Myometrial cell (primary cell): ENCODE data around the gene KRTCAP2. TPM values are rescaled to one million over a fixed set of nuclear protein-coding genes. Genes with fewer than 3 reads are reported as not detected.

Source experiments
- total RNA-seq: library from RNA; depleted of rRNA; stranded (reverse); fragments of >200 nt; gene quantifications from 2 replicates; pipeline ENCODE4 v1.2.3, GENCODE V29; 2015

Gene KRTCAP2
- 192 and 276 TPM in 2 replicates for total RNA-seq

DNA sequence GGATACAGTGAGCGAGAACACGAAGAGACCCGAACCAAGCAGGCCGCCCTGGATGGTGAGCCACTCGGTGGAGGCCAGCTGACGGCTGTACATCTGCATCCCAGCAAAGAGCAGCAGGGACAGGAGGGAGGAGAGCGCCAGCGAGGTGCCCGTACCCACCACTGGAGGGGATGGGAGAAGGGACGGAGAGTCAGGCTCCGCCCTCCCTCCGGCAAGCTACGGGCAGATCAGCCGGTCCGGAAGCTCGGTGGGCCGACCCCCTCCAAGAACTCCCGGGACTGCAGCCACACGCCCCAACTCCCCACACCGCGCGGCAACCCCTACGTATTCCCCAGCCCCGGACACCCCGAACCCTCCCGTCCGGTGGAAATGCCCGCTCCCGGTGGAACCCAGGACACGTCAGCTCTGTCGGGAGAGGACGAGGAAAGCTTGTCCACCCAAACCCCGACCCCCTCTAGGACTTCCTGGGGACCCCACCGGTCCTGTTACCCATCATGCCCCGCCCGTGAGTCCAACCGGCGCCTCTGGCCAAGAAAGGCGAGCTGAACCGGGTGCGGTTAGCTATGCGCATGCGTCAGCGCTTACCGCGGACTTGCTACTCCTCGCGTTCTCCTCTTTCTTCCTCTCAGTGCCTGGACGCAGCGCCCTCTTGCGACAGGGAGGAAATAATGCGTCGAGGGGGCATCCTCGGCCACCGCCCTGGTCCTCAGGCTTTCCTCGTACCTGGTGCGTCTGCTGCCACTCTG, at the start of gene KRTCAP2:
TSS of gene KRTCAP2 (minus strand) at position 573 of the 746 bp plus-strand sequence. CDS start at position 493, 80 bp downstream.

DNA sequence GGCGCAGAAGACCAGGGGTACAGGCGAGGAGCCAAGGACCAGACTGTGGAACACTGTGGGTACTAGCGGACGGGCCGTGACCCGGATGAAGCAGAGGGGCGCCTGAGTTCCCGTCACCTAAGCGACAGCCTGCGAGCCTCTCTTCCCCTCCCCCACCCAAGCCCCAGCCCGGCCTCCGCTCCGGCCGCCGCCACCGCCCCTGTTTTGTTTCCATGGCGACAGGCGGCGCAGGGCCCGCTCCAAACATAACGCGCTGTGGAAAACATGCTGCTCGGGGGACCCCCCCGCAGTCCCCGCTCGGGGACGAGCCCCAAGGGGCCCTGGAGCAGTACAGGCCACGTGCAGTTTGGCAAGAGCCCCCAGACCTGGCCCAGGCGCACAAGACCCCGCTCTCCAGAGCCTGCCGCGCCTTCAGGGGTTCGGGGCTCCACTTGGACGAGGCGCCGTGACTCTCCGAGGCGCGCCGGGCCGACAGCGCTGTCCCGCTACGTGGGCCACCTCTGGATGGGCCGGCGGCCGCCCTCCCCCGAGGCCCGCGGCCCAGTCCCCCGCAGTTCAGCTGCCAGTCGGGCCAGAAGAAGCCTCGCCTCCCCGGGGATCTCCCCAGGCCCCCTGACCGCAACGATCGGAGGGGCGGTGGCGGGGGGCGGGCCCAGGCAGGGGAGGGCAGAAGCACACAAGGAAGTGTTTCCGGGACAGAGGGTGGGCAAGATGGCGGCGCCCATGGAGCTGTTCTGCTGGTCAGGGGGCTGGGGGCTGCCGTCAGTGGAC, 35.6 kb upstream of the KRTCAP2 start, which contains the start of gene MTX1:
TSS of gene MTX1 (plus strand) at position 155 of the 771 bp plus-strand sequence. CDS start at position 265, 110 bp downstream.

DNA sequence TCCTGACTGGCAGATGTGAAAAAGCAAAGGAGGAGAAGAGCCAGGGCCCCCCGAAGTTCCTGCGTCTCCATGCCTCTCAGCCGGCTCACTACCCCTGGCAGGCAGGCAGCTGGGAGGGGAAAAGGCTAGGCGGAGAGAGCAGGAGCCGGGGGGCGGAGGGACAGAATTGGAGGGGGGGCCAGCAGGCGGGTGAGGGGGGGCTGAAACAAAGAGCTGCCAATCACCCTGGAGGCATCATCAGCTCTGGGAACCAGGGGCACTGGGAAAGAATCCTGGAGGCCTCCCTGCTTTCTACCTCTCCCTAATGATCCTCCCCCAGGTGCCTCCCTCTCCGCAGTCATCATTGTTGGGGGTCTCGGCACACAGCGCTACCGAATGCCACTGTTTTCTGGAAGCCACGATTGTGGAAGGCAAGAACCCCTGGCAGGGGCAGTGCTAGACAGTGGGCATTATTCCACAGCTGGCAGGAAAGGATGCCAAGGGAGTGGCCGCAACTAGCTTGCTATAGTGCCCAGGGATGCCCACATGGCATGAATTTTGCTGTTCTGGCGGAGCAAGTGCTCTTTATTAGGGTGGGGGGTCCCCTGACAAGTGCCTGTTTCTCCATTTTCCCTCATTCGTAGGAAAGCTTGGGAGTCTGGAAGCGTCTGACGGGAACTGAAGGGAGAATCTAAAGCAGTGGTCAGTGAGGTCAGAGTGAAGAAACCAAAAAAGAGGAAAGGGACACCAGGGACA, 34.9 kb upstream of the KRTCAP2 start, which contains the start of gene THBS3:
TSS of gene THBS3 (minus strand) at position 92 of the 735 bp plus-strand sequence. CDS start at position 71, 21 bp downstream.

DNA sequence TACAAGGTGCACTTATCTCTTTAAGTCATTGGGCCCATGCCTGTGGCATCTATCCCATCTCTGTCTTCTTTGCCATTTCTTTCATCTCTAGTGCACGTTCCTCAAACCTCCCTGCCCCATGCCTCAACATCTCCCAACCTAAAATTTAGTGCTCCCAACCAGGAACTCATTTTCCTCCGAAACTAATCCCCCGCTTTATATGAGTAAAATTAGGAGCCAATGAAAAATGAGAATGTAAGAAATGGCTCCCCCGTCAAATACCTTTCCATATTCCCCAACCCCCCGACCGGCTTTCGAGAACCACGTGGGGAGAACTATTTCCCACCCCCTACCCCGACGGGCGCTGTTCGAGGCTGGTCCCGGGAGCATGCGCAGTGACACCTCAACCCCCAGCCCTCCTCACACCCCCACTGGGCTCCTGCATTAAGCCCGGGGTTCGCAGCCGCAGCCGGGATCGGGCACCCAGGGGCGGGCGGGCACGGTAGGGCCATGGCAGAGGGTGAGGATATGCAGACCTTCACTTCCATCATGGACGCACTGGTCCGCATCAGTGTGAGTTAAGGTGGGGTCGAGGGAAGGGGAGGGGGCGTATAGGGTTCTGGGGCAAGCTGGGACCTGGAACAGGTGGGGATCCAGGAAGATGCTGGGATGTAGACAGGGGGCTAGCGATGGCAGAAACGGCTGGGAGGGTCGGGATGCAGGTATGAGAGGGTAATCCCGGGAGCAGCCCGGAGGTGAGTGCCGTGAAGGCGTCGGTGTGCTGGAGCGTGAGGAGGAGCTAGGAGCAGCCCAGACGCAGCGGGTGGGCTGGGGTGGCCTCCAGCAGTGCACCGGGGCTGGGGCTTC, 597 bp upstream of the KRTCAP2 start, which contains the start of gene TRIM46:
TSS of gene TRIM46 (plus strand) at position 372 of the 846 bp plus-strand sequence. CDS start at position 490, 118 bp downstream.

DNA sequence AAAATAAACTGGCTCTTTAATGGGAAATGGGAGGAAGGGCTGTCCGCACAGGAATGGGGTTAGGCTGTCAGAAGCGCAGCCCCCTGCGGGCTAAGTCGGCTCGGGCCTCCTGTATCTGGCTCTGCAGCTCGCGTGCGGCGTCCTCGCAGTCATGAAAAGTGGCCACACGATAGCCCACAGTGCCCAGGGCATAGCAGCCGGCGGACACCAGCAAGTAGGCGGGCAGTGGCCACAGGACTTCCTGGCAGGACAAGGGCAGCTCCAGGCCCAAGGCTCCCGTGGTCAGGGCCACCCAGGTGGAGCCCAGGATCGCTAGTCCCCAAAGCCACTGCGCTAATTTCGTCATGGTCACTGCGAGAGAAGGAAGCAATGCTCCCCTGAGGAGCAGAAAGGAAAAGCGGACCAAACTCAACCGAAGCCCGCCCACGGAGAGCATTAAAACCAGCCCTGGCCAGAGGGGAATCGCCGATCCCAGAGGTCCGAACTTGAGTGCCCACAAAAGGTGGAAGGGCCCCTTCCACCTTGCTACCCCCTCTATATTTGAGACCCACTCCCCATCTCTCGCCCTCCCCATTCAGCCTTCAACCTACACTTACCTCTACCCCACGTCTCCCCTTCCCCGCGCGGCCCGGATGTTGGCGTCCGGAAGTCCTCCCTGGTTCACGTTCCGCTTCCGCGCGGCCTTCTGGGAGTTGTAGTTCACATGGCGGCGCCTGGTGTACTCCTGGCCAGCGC, 33.0 kb downstream of the KRTCAP2 start, which contains the start of gene DPM3:
TSS of gene DPM3 (minus strand) at position 637 of the 735 bp plus-strand sequence. CDS start at position 346, 291 bp downstream.

DNA sequence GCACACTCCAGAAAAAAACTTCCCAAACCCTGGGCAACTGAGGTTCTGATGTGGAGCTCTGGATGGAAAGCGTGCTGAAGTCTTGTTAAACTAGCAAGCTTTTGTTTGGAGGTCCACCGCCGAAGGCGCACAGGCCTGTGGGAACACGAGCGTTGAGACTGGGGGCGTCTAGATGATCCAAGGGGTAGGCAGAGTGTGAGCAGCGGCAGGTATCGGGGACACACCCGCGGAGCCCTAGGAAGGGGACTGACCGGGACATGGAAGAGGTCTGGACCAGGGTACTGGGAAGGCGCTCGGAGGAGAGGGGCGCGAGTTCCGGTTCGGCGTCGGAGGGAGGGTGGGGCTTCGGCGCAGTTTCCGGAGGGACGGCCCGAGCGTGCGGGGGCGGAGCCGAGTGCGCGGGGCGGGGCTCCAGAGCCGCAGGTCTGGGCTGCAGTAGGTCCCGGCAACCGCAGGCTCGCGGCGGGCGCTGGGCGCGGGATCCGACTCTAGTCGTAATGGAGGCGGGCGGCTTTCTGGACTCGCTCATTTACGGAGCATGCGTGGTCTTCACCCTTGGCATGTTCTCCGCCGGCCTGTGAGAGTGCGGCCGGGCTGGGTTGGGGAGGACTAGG, 37.6 kb downstream of the KRTCAP2 start, which contains the start of gene SLC50A1:
TSS of gene SLC50A1 (plus strand) at position 438 of the 614 bp plus-strand sequence. CDS start at position 498, 60 bp downstream.

DNA sequence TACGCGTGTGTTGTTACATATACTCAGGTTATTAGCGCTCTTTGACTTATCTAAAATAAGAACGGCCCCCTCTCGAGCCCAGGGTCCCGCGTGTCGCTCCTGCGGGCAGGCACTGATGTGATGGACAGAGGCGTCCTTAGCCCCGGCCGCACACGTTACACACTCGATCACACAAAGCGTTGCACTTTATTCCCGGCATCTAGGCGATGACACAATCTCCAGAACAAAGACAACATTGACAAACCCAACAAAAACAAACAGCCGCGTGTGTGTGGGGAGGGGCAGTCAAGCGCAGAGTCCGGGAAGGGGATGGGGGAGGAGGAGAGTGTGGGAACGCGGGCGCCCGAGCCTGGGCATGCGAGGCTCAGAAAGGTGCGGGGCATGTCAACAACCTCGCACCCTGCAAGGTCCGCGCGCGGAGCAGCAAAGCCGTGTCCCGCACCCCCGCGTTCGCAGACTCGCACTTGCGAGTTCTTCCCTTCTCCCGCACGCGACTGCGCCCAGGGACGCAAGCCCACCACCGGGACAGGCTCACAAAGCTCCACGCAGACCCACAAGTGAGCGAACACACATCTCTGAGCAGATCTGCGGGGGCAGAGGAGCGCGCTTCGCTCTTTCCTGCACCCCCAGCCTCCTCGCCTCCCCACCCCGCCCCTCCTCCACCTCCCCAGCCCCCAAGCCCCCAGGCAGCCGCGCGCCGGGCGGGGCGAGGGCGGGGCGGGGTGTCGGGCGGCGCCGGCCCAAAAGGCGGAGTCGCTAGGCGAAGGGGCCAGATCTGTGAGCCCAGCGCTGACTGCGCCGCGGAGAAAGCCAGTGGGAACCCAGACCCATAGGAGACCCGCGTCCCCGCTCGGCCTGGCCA, 45.8 kb downstream of the KRTCAP2 start, which contains the start of gene EFNA1:
TSS of gene EFNA1 (plus strand) at position 772 of the 862 bp plus-strand sequence. CDS start 102 bp downstream, outside the sequence.

Other genes starting within 250 kb of the KRTCAP2 start
- gene PMVK, start 236.6 kb downstream of the KRTCAP2 start, total RNA-seq, result 14.1 and 14.2 TPM in 2 replicates
- 45.0 and 48.2 TPM in 2 replicates for gene PBXIP1, start 217.2 kb downstream of the KRTCAP2 start, total RNA-seq
- gene PYGO2, start 211.5 kb downstream of the KRTCAP2 start, total RNA-seq, result 14.2 and 16.1 TPM in 2 replicates
- gene SHC1, start 202.6 kb downstream of the KRTCAP2 start, total RNA-seq, result 329 and 340 TPM in 2 replicates
- 84.4 and 128 TPM in 2 replicates for gene CKS1B, start 198.6 kb downstream of the KRTCAP2 start, total RNA-seq
- gene FLAD1, start 190.0 kb downstream of the KRTCAP2 start, total RNA-seq, result 31.4 and 42.1 TPM in 2 replicates
- gene LENEP, start 179.7 kb downstream of the KRTCAP2 start, total RNA-seq, result not detected in 2 replicates
- 10.8 and 14.7 TPM in 2 replicates for gene ZBTB7B, start 170.5 kb downstream of the KRTCAP2 start, total RNA-seq
- 0.18 and 0.29 TPM in 2 replicates for gene DCST2, start 139.5 kb downstream of the KRTCAP2 start, total RNA-seq
- gene DCST1, start 139.5 kb downstream of the KRTCAP2 start, total RNA-seq, result not detected in 2 replicates
- gene ADAM15, start 122.0 kb downstream of the KRTCAP2 start, total RNA-seq, result 84.7 and 112 TPM in 2 replicates
- 4.6 and 7.8 TPM in 2 replicates for gene EFNA4, start 109.6 kb downstream of the KRTCAP2 start, total RNA-seq
- gene EFNA3, start 94.5 kb downstream of the KRTCAP2 start, total RNA-seq, result 0.53 and 0.58 TPM in 2 replicates
- not detected in 2 replicates for gene EFNA1, start 45.4 kb downstream of the KRTCAP2 start, total RNA-seq
- 78.3 and 119 TPM in 2 replicates for gene SLC50A1, start 37.5 kb downstream of the KRTCAP2 start, total RNA-seq
- 218 and 219 TPM in 2 replicates for gene DPM3, start 32.8 kb downstream of the KRTCAP2 start, total RNA-seq
- 3.7 and 5.8 TPM in 2 replicates for gene TRIM46, start 545 bp upstream of the KRTCAP2 start, total RNA-seq
- gene THBS3, start 34.6 kb upstream of the KRTCAP2 start, total RNA-seq, result 19.0 and 21.3 TPM in 2 replicates
- gene MTX1, start 35.4 kb upstream of the KRTCAP2 start, total RNA-seq, result 105 and 129 TPM in 2 replicates
- gene ENTREP3, start 82.2 kb upstream of the KRTCAP2 start, total RNA-seq, result 17.9 and 21.0 TPM in 2 replicates
- gene SCAMP3, start 89.1 kb upstream of the KRTCAP2 start, total RNA-seq, result 92.3 and 114 TPM in 2 replicates
- 18.2 and 24.1 TPM in 2 replicates for gene CLK2, start 100.2 kb upstream of the KRTCAP2 start, total RNA-seq
- under 0.01 and 1.2 TPM in 2 replicates for gene HCN3, start 104.2 kb upstream of the KRTCAP2 start, total RNA-seq
- not detected in 2 replicates for gene PKLR, start 128.1 kb upstream of the KRTCAP2 start, total RNA-seq
- 1,079 and 1,092 TPM in 2 replicates for gene FDPS, start 135.6 kb upstream of the KRTCAP2 start, total RNA-seq
- 23.4 and 35.5 TPM in 2 replicates for gene RUSC1, start 147.6 kb upstream of the KRTCAP2 start, total RNA-seq